ENCODE data around the gene PPIL3.
"Not testable (repeated sequence)": the region's sequence is repeated elsewhere in the genome, so short reads cannot be mapped to it uniquely, and the experiment has no call there.

Gene PPIL3

DNA sequence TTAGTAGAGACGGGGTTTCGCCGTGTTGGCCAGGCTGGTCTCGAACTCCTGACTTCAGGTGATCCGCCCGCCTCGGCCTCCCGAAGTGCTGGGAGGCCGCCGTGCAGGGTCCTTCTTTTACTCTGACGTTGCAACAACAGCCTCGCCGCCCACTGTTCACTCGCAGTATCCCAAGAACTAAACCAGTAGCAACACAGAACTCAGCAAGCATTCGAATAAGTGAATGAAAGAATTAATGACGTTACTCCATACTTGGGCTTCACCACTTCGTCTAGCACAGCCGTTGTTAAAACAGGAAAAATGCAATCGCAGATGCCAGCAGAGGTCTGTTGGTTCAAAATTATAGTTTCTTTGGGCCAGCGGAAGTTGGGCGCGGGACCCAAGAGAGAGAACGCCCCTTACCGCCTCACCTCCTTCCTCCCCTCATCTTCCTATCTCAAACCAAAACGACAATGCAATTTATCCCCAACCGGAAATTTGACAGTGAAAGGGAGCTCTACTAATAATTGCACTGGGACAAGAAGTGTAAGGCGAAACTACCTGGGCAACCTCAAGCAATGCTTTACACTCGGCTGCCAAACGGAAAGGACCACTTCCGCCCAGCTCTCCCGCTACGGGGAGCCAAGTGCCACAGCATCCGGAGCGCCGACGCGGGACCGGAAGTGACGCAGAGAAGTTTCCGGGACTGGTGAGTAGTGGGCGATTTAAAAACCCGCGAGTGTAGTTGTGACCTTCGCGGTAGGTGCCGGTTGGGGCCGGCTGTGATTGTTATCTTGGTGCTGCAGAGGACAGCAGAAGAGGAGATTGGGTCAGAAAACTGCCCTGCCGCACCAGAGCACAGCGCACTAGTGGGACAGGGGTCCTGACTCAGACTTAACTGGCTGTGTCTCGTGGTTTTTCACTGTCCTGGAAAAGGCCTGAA is at the start of gene PPIL3, which contains the start of gene NIF3L1:
Gene PPIL3, minus strand, starts transcription at position 374 of the 922 bp plus-strand sequence. CDS start 1,462 bp downstream, outside the sequence.
Gene NIF3L1, plus strand, starts transcription at position 668 of the 922 bp plus-strand sequence. CDS start 2,573 bp downstream, outside the sequence.
- DNase-seq (ENCODE audit: low read depth in 2 of 2), result peak; percentile 89 to 94

GRCh38 chr2:200930947-200931626 is 42.2 kb upstream of the PPIL3 start:
- no peak for DNase-seq (ENCODE audit: low read depth in 2 of 2)

- no peak for DNase-seq (ENCODE audit: low read depth in 2 of 2)
Measured at GRCh38 chr2:200929334-200930249, 40.7 kb upstream of the PPIL3 start.

- DNase-seq (ENCODE audit: low read depth in 2 of 2), result no peak
Measured at GRCh38 chr2:200922439-200922838, 33.6 kb upstream of the PPIL3 start.

DNA sequence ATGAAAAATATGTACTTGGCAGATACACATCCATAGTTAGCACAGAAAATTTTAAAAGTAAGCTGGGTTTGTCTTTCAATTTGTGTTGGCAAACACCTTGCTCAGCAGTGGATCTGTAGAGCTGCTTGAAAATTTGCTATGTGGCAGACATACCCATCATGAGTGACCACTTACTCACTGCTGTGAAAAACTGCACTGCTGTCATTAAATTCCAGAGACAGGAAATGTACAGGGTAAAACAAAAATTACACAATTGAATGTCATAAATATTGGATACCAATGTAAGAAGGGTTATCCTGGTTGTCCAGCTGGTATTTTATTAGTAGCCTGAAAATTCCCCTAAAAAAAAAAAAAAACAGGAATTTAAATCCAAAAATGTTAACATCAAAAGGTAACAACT is 24.8 kb upstream of the PPIL3 start:
- no peak for DNase-seq (ENCODE audit: low read depth in 2 of 2)

DNA sequence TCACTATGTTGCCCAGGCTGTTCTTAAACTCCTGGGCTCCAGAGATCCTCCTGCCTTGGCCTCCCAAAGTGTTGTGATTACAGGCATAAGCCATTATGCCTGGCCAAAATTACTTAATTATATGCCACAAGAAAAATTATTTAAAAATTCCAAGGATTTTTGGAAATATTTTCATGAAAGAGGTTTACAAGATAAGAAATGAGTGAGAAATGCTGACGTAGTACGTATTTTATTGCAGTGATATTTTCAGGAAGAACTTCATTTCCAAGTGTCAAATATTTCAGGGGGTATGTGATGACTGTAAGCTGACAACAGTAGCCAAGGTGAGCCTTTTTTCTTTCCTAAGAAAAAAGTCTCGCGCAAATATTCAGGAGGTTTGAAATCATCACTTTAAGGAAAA is 21.1 kb upstream of the PPIL3 start:
- DNase-seq (ENCODE audit: low read depth in 2 of 2), result no peak

GRCh38 chr2:200905618-200906296 is 16.9 kb upstream of the PPIL3 start:
- DNase-seq (ENCODE audit: low read depth in 2 of 2), result no peak

DNA sequence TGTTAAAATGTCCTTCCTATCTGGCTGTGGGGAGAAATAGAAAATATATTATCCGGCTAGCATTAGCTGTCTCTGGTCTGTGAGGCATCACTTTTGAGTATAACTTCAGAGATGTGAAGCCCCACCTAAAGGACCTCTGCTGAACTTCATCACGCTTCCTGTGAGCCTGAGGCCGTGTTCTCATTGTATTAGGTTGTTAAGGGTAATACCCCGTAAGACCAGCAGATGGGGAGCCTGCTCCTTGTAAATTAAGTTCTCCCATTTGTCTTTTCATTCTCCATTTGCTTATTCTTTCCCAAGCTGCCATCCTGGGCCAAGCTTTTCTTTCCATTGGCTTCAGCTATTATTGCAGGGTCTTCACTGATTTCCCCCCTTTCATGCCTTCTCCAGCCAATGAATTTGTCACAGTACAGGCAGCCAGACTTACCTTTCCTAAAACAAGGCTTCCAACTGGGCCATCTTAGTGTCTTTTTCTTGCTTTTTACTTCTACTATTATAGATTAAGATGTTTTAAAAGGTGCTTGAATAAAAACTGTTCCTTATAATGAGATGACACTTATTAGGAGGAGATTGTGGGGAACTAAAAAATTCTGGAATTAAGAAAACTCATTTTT is 12.7 kb upstream of the PPIL3 start:
- DNase-seq (ENCODE audit: low read depth in 2 of 2), result peak; percentile 26 to 63

DNA sequence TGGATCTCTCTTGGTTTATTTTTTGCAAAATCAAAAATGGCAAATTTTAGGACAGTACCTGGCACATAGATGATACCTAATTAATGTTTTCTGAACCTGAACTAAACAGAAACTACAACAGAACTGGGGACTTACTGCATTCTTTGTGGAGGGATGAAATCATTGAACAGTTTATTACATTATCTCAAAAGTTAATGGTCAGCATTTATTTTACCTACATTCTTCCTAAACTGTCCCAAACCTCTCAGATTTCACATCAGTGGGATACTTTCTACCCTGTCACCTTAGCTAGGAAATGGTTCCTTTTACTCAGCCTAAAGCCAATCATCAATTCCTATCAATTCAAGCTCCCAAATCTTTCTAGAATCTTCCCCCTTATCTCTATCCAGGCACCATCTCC is 10.6 kb upstream of the PPIL3 start:
- DNase-seq (ENCODE audit: low read depth in 2 of 2), result no peak

GRCh38 chr2:200881715-200882249 is 7.1 kb downstream of the PPIL3 start:
- DNase-seq (ENCODE audit: low read depth in 2 of 2), result not testable (repeated sequence)

DNA sequence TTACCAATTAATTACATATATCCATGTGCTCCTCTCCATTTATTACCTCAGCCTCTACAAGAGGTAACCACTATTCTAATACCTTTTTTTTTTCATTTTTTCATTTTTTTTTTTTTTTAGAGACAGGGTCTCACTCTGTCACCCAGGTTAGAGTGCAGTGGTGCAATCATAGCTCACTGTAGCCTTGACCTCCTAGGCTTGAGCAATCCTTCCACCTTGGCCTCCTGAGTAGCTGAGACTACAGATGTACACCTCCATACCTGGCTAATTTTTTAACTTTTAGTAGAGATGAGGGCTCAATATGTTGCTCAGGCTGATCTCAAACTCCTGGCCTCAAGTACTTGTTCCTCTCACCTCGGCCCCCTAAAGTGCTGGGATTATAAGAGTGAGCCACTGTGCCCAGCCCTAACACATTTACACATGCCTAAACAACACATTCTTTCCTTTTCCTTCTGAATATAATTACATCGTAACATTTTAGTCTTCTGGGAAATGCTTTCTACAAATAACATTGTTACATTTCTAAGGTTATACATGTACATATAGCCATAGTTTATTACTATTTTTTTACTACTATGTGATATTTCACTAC is 10.5 kb downstream of the PPIL3 start:
- no peak for DNase-seq (ENCODE audit: low read depth in 2 of 2)

DNA sequence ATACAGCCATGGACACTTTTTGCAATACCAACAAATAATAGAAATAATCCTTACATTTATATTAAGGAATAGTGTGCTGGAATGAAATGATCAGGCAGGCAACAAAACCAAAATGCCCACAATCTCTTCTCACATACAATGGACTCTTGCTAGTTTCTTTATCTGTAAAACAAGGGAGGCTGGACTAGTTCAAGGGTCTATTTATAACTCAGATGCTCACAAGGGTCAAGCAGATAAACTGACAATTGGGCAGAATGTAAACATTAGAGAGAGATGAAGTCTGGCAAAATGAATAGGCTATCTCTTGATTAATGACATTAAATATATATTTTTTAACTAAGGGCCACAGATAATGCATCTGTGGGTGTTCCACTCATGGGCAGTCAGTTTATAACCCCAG is 11.4 kb downstream of the PPIL3 start:
- DNase-seq (ENCODE audit: low read depth in 2 of 2), result no peak

DNA sequence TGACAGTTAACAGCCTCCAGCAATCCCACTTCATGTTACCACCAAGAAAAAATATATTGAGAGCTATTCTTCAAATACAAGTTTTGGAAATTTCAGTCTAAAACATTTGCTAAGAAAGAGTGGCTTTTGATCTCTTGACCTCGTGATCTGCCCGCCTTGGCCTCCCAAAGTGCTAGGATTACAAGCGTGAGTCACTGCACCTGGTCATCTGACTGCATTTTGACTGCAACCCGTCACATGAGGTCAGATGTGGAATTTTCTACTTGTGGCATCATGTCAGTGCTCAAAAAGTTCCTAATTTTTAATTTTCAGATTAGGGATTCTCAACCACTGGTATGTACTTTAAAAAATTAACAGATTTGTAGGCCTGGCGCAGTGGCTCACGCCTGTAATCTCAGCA is 15.3 kb downstream of the PPIL3 start:
- no peak for DNase-seq (ENCODE audit: low read depth in 2 of 2)

DNA sequence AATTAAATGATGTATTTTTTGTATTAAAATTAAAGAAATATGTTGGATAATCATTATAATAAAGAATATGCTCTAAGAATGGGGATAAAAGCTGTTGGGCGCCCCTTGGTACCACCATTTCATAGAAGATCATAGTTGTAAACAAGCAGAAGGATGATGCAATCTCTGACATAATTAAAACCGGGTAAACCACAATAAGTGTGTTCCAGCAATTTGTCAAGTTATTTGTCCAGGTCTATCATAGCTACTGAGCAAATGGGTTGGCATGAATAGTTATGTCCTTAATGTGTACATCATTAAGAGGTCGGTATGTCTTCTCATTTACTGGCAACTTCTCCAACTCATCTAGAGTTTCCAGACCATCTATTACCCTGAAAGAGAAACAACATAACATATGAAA is 17.7 kb downstream of the PPIL3 start:
- no peak for DNase-seq (ENCODE audit: low read depth in 2 of 2)

DNA sequence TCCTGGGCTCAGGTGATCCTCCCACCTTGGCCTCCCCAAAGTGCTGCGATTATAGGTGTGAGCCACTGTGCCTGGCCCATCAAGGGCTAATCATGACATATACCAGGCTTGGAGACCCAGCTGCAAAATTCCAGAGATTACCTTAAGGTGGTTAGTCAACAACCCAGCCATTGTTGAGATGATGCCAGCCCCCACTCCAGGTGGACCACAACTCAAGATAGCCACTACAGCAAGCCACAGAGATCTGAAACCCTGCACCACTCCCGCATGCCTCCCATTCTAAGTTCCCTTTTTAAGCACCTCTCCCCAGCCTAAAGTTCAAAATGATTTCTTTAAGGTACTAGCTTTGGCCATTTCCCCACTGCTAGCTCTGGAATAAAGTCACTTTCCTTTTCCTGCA is 19.9 kb downstream of the PPIL3 start:
- no peak for DNase-seq (ENCODE audit: low read depth in 2 of 2)

GRCh38 chr2:200864176-200865034 is 24.5 kb downstream of the PPIL3 start, which contains the start of gene CLK1:
TSS of gene CLK1 (minus strand) at chr2:200864658. CDS start at chr2:200861862, 2,796 bp downstream.
- peak; percentile 92 to 94 for DNase-seq (ENCODE audit: low read depth in 2 of 2)

- DNase-seq (ENCODE audit: low read depth in 2 of 2), result no peak
Measured at GRCh38 chr2:200863782-200864175, 25.1 kb downstream of the PPIL3 start.

GRCh38 chr2:200862532-200863000 is 26.3 kb downstream of the PPIL3 start:
- peak; percentile 25 to 59 for DNase-seq (ENCODE audit: low read depth in 2 of 2)

Data from stimulated activated CD8-positive, alpha-beta memory T cell treated with anti-CD3 and anti-CD28 coated beads, Interleukin-15, amount 100 ng/mL, for 4 hours (primary cell).